ENCODE measurements around the gene BRD3OS. TPM values are rescaled to one million over a fixed set of nuclear protein-coding genes. Genes with fewer than 3 reads are reported as not detected.
A peak's percentile ranks its signal among the peaks of the same experiment; 100 is the strongest.

The BRD3OS gene
- total and polyA plus RNA-seq, 2 of the 13 experiments (the other 11 are each of a cell fraction or from before 2014, with no cell fraction given), result 4.9 to 5.7 TPM

DNA sequence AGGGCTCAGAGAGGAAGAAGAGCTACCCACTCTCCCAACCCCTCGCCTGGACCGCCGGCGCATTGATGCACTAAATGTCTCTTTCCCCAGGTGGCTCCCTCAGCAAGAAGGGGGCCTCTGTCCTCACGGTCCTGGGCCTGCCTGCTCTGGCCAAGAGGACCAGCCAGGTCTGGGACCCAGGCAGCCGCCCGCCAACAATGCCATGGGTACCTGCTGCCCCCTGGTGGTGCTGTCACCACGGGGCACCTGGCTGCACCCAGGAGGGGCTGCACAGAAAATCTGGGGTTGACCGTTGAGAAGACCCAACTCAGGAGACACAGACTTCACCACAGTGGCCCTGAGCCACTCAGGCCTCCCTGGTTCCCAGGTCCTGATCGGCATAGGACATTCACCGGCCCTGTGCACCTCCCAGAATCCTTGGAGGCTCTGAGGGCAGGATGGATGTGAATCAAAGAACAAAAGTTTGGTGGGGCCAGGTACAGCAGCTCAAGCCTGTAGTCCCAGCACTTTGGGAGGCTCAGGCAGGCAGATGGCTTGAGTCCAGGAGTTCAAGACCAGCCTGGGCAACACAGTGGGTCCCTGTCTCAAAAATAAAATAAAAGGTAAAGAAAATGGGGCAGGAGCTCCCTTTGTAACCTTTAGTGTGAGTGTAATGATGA lies 30.8 kb upstream of the BRD3OS start (continued):
- TF ChIP-seq, protein P1, sequence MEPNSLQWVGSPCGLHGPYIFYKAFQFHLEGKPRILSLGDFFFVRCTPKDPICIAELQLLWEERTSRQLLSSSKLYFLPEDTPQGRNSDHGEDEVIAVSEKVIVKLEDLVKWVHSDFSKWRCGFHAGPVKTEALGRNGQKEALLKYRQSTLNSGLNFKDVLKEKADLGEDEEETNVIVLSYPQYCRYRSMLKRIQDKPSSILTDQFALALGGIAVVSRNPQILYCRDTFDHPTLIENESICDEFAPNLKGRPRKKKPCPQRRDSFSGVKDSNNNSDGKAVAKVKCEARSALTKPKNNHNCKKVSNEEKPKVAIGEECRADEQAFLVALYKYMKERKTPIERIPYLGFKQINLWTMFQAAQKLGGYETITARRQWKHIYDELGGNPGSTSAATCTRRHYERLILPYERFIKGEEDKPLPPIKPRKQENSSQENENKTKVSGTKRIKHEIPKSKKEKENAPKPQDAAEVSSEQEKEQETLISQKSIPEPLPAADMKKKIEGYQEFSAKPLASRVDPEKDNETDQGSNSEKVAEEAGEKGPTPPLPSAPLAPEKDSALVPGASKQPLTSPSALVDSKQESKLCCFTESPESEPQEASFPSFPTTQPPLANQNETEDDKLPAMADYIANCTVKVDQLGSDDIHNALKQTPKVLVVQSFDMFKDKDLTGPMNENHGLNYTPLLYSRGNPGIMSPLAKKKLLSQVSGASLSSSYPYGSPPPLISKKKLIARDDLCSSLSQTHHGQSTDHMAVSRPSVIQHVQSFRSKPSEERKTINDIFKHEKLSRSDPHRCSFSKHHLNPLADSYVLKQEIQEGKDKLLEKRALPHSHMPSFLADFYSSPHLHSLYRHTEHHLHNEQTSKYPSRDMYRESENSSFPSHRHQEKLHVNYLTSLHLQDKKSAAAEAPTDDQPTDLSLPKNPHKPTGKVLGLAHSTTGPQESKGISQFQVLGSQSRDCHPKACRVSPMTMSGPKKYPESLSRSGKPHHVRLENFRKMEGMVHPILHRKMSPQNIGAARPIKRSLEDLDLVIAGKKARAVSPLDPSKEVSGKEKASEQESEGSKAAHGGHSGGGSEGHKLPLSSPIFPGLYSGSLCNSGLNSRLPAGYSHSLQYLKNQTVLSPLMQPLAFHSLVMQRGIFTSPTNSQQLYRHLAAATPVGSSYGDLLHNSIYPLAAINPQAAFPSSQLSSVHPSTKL (CRISPR knock-in tag; IDR thresholded peaks at IDR 0.05), result peak; percentile 28; the same call in 1 of the 2 replicates
- TF ChIP-seq ZSCAN20 (CRISPR knock-in tag; IDR thresholded peaks at IDR 0.05; ENCODE audit: borderline replicate concordance), result no peak
- TF ChIP-seq POLR2G (IDR thresholded peaks at IDR 0.05; ENCODE audit: low read depth, low read length), result no peak
- TF ChIP-seq FOXM1 (CRISPR knock-in tag; IDR thresholded peaks at IDR 0.05), result no peak
- TF ChIP-seq ZFP37 (CRISPR knock-in tag; IDR thresholded peaks at IDR 0.05; ENCODE audit: borderline replicate concordance), result no peak
- 0 out of 2 replicates have a peak, but pooled peaks have one; percentile 32 for TF ChIP-seq GATAD1 (CRISPR knock-in tag; IDR thresholded peaks at IDR 0.05)
- no peak for TF ChIP-seq GTF2F1 (IDR thresholded peaks at IDR 0.05; ENCODE audit: low read length)
- TF ChIP-seq FOSL2 (CRISPR knock-in tag; IDR thresholded peaks at IDR 0.05), result peak; percentile 35; the same call in 1 of the 2 replicates
- TF ChIP-seq FOXP1 (IDR thresholded peaks at IDR 0.05), result no peak
- TF ChIP-seq FOXP1 (CRISPR knock-in tag; IDR thresholded peaks at IDR 0.05), result no peak
- no peak for TF ChIP-seq ZNF441 (CRISPR knock-in tag; IDR thresholded peaks at IDR 0.05; ENCODE audit: borderline replicate concordance)
- TF ChIP-seq IKZF4 (CRISPR knock-in tag; IDR thresholded peaks at IDR 0.05; ENCODE audit: borderline replicate concordance, low read depth, not compliant biosample characterization), result no peak
- TF ChIP-seq ZNF124 (CRISPR knock-in tag; IDR thresholded peaks at IDR 0.05), result no peak
- TF ChIP-seq KAT7 (CRISPR knock-in tag; IDR thresholded peaks at IDR 0.05; ENCODE audit: borderline replicate concordance), result no peak; the same call in 1 of the 2 replicates
- no peak for TF ChIP-seq ZBTB1 (CRISPR knock-in tag; IDR thresholded peaks at IDR 0.05; ENCODE audit: borderline replicate concordance)
- TF ChIP-seq, protein P2, sequence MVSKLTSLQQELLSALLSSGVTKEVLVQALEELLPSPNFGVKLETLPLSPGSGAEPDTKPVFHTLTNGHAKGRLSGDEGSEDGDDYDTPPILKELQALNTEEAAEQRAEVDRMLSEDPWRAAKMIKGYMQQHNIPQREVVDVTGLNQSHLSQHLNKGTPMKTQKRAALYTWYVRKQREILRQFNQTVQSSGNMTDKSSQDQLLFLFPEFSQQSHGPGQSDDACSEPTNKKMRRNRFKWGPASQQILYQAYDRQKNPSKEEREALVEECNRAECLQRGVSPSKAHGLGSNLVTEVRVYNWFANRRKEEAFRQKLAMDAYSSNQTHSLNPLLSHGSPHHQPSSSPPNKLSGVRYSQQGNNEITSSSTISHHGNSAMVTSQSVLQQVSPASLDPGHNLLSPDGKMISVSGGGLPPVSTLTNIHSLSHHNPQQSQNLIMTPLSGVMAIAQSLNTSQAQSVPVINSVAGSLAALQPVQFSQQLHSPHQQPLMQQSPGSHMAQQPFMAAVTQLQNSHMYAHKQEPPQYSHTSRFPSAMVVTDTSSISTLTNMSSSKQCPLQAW (CRISPR knock-in tag; IDR thresholded peaks at IDR 0.05), result peak; percentile 42
- 0 out of 2 replicates have a peak, but pooled peaks have one; percentile 61 for TF ChIP-seq ZNF558 (CRISPR knock-in tag; IDR thresholded peaks at IDR 0.05; ENCODE audit: borderline replicate concordance)
- TF ChIP-seq TAF15 (IDR thresholded peaks at IDR 0.05; ENCODE audit: low read depth, low read length, poor library complexity, severe bottlenecking), result no peak
- TF ChIP-seq ZNF788 (CRISPR knock-in tag; IDR thresholded peaks at IDR 0.05; ENCODE audit: borderline replicate concordance), result 0 out of 2 replicates have a peak, but pooled peaks have one; percentile 53
- TF ChIP-seq REL (CRISPR knock-in tag; conservative IDR thresholded peaks at IDR 0.05), result no peak
- no peak for TF ChIP-seq ZNF720 (CRISPR knock-in tag; IDR thresholded peaks at IDR 0.05)
- TF ChIP-seq, protein P3, sequence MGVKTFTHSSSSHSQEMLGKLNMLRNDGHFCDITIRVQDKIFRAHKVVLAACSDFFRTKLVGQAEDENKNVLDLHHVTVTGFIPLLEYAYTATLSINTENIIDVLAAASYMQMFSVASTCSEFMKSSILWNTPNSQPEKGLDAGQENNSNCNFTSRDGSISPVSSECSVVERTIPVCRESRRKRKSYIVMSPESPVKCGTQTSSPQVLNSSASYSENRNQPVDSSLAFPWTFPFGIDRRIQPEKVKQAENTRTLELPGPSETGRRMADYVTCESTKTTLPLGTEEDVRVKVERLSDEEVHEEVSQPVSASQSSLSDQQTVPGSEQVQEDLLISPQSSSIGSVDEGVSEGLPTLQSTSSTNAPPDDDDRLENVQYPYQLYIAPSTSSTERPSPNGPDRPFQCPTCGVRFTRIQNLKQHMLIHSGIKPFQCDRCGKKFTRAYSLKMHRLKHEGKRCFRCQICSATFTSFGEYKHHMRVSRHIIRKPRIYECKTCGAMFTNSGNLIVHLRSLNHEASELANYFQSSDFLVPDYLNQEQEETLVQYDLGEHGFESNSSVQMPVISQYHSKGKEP (CRISPR knock-in tag; IDR thresholded peaks at IDR 0.05), result no peak
- no peak for TF ChIP-seq PCBP1 (IDR thresholded peaks at IDR 0.05; ENCODE audit: borderline replicate concordance, low read depth, low read length)
- TF ChIP-seq JUN (CRISPR knock-in tag; IDR thresholded peaks at IDR 0.05), result no peak
